ENCODE measurements around the gene CRK.

The CRK gene

GRCh38 chr17:1486802-1487695 lies 31.0 kb upstream of the CRK start:
- DNase-seq (ENCODE audit: low read depth) = peak; percentile 88

DNA sequence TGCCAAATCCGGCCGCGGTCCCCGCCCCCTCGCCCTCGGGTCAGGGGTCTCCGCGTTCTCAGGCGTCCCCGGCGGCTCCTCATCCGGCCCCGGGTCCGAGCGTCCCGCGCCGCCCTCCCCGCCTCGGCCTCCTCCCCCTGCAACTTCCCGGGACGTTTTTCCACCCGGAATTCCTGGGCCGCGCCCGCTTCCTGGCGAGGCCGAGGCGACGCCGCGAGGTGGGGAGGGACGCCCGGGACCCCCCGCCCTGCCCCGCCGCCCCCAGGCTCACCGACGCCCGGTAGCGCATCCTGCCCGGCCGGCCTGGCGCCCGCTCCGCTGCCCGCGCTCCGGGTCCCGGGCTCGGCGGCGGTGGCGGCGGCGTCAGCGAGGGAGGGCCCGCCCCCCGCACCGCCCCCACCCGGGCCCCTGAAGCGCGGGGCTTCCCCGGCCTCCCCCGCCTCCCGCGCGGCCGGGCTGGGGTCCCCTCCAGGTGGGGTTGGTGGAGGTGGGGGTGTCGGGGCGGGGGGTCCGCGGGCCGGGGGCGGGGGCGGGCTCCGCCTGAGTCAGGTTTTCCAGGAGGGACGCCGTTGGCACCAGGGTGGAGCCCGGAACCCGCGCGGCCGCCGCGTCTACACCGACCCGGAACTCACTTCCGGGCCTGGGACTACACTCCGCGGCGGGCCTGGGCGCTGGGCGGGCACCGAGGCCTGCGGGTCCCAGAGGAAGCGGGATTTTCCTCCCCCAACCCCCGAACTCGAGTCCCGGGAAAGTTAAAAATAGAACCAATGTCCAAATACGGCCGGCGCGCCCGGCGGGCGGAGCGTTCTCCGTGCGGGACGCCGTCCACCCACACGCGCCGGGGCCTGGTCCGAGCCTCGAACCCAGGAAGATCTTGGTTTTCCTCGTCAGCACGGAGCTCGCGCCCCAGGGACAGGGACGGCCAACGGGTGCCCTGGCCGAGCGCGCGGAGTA lies 29.7 kb upstream of the CRK start:
- peak; percentile 74 for DNase-seq (ENCODE audit: low read depth)

- DNase-seq (ENCODE audit: low read depth) = no peak
Observed at GRCh38 chr17:1484676-1485422, 28.8 kb upstream of the CRK start.

DNA sequence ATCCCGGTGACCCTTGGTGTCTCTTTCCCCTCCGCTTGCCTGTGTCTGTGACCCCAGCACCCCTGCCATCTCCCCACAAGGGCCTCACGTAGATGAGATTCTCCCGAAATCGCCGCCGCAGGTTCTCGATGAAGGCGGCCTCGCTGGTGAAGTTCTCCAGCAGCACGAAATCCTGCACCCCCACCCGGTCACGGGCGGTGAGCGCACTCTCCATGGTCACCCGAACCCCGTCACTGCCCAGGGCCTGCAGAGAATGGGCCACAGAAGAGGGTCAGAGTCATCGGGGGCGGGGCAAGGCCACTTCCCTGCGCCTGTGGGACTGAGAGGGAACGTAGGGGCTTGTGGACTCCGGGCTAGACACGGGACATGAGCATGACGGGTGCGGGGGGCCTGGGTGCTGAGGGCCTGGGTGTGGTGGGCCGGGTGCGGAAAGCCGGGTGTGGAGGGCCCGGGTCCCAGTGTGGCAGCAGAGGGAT lies 28.1 kb upstream of the CRK start:
- no peak for DNase-seq (ENCODE audit: low read depth)

DNA sequence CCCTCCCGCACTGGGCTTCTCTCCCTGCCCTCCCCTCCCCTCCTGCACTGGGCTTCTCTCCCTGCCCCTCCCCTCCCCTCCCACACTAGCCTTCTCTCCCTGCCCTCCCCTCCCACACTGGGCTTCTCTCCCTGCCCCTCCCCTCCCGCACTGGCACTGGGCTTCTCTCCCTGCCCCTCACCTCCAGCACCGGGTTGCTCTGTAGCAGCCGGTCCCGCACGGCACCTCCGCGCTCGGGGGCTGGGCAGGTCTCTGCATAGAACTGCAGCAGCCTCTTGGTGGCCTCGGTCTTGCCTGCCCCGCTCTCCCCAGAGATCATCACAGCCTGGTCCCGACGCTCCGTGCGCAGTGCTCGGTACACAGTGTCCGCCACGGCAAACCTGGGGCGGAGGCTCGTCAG lies 26.6 kb upstream of the CRK start:
- DNase-seq (ENCODE audit: low read depth) = peak; percentile 30

DNA sequence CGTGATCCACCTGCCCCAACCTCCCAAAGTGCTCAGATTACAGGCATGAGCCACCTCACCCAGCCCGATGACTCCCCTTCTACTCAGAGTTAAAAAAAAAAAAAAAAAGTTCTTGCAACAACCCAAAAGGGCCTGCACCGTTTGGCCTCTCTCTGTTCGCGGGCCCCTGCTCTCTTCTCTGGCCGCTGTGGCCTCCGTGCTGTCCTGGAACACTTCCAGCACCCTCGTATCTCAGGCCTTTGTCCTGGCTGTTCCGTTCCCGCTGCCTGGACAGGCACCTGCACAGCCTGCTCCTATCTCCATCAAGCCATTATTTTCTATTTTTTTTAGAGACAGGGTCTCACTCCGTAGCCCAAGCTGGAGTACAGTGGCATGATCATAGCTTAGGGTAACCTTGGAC lies 25.7 kb upstream of the CRK start:
- DNase-seq (ENCODE audit: low read depth) = no peak

- peak; percentile 68 for DNase-seq (ENCODE audit: low read depth)
Observed at GRCh38 chr17:1480747-1481465, 24.9 kb upstream of the CRK start.

DNA sequence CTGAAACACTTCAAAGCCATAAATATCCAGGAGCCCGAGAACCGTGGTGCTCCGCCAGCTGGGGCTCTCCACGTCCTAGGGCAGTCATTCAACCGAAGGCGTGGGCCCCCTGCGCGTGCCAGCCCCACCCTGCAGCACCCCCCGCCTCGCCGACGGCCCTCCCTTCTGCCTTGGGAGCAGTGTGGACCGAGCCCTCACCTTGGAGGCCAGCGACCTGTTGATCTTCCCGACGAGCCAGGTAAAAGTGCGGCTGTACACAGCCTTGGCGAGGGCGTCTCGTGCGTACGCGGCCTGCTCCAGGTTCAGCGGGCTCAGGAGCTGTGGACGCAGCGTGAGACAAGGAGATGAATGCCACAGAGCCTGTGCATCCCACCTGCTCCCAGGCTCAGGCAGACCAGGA lies 22.4 kb upstream of the CRK start:
- DNase-seq (ENCODE audit: low read depth) = no peak

GRCh38 chr17:1475321-1475854 lies 19.4 kb upstream of the CRK start:
- no peak for DNase-seq (ENCODE audit: low read depth)

DNA sequence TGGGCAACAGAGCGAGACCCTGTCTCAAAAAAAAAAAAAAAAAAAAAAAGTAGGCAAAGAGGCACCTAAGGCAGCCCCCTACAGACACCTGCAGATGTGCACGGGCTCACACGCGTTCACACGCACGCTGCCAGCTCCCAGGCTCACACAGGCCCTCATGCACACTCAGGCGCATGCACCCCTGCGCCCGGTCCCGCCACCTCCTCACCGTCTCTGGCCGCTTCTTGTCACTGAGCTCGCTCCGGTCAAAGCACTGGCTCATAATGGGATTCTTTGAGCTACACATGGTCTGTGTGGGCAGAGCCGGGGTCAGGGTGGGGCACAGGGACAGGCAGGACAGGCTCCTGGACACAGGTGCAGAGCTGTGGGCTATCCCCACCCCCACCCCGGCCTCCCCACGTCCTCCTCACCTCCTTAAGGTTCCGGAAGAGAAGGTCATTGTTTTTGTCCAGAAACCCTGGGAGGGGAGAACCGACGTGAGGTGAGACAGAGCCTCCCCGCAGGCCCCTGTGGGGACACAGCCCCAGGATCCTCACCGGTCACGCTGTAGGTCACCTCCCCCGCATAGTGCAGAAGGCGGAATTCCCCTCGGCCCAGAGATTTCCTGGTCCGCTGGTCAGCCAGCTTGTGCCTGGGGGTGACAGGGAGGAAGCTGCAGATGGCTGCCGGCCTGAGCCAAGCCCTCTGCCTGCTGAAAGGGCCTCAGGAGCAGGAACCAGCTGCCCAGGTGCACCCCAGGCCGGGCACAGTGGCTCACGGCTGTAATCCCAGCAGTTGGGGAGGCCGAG lies 18.6 kb upstream of the CRK start:
- DNase-seq (ENCODE audit: low read depth) = no peak

DNA sequence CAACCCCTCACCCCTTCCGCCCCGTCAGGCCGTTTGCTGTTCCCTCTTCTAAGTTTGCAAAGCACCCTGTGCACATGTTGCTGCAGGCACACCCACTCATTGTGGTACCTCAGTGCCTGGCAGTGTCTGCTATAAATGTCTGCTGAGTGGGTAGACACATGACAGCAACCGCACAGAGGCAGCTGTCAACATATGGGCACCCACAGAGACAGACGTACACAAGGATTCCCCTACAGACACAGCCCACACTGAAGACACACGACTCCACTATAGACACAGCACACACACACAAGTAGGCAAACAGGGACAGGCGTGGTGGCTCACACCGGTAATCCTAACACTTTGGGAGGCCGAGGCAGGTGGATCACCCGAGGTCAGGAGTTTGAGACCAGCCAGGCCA lies 17.8 kb upstream of the CRK start:
- DNase-seq (ENCODE audit: low read depth) = no peak

DNA sequence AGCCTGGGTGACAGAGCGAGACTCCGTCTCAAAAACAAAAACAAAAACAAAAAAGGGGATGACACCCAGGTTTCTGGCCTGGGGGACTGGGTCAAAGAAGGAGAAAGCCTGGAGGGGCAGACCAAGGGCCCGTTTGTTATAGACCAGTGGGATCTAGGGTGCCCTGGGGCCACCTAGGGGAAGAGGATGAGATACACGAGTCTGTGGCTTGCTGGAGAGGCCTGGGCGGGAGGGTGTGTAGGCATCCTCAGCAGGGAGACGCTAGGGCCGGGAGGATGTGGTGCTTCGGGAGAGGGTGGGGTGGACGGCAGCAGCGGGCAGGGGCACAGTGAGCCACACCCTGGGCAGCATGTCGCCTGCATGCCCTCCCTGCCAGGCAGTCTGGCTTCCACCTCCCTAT lies 17.1 kb upstream of the CRK start:
- DNase-seq (ENCODE audit: low read depth) = no peak

GRCh38 chr17:1471911-1472821 lies 16.1 kb upstream of the CRK start:
- no peak for DNase-seq (ENCODE audit: low read depth)

DNA sequence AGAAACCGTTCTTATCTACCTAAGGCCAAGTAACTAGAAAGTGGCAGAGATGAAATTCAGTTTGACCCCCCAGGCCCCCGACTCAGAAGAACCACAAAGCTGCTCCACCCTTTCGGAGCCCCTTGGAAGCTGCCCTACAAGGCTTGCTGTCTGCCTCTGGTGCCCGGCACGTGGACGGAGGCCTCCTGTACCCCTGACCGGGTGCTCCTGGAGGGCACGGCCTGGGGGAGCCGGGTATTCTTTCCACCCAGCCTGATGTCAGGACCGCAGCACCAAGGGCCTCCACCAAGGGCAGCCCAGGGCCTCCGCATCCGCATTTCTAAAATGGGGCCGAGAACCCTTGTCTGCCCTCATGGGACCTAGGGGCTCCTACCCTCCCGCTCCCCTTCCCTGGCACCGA lies 15.5 kb upstream of the CRK start:
- no peak for DNase-seq (ENCODE audit: low read depth)

DNA sequence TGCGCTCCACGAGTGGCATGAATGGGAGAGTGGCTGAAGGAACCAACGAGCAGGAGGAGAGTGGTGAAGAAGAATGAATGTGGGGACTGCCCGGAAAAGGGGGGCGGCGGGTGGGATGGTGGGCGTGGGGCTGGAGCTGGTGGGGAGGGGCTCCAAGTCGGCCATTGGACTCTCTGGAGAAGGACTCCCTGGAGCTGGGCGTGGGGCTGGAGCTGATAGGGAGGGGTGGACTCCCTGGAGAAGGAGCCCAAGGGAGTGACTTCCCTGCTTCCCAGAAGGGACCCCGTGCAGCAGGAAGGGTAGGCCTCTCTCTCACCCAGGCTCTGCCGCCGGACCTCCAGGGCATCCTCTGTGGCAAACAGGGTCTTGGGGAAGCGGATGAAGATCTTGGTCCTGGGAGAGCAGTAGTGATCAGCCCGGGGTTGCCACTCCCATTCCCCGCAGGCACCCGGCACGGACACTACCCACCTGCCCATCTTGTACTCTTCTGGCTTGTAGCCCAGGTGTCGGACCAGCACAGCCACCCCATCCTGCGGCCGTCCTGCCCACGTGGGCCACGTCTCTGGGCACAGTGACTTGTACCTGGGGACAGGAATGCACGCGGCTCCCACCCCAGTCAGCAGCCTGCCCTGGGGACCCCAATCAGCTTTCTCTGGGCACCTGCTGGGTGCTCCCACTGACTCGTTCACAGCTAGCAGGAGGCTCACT lies 14.9 kb upstream of the CRK start:
- no peak for DNase-seq (ENCODE audit: low read depth)

DNA sequence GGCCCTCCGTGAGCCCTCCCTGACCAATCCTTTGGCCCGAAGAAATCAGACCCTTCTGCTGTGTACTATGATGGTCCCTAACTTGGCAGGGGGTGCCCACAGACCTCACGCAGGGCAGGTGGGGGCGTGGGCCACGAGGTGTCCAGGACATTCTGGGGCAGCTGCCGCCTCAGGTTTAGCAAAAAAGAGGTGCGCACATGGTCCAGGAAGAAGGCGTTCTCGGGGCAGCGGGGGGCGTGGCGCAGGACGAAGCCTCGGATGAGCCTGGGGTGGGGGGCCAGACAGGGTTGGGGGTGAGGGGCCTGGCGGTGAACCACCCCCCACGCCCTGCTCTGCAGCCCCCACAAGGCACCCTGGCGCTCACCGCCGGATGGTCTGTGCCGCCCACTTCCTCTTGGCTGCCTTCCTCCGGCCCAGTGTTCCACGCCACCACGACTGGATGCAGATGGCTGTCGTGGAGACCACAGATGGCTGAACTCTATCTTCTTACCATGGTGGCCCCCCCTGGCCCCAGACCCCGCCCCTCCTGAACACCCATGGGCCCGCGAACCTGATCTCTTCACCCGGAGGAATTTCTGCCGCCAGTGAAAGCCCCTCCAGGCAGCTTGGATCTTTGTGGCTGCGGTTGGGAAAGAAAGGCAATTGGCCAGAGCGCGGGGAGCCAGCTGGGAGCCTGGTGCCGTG lies 14.2 kb upstream of the CRK start:
- no peak for DNase-seq (ENCODE audit: low read depth)

DNA sequence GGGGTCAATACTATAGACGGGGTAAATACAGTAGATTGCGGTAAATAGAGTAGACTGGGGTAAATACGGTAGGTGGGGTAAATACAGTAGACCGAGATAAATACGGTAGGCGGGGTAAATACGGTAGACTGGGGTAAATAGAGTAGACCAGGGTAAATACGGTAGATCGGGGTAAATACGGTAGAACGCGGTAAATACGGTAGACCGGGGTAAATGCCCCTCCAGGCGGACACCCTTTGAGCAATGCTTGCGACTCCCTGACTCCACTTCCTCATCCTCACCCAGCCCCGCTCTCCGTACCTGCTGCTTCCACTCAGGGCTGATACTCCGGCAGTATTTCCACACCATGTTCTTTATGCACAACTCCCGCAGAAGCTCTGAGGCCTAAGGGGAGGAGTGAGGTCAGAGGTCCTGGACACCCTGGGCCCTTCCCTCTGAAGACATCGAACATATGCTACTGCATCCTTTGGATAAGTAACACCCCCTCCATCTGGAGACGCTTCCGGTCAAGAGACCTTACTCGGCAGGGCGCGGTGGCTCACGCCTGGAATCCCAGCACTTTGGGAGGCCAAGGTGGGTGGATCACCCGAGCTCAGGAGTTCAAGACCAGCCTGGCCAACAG lies 13.3 kb upstream of the CRK start:
- DNase-seq (ENCODE audit: low read depth) = no peak

Data from fibroblast of gingiva (primary cell).